OCI-LY7 (cell line): ENCODE results near the gene CLEC2B.

Source experiments
- EZH2phosphoT487 ChIP-seq: fragments of 200-600 bp; sonication (generic); IDR thresholded peaks from 2 replicates; pipeline ENCODE4 v1.6.1; 2018; ENCODE audit warnings: low read depth, borderline replicate concordance, mild to moderate bottlenecking, mixed run types, antibody characterized with exemption, low read length, moderate library complexity, mixed read lengths
- TF ChIP-seq, protein P1 (sequence below): fragments of 200-600 bp; sonication (generic); conservative IDR thresholded peaks from 2 replicates; pipeline ENCODE4 v1.5.1; 2014; ENCODE audit warnings: mild to moderate bottlenecking, antibody characterized with exemption, low read length, moderate library complexity, mixed read lengths

DNA sequence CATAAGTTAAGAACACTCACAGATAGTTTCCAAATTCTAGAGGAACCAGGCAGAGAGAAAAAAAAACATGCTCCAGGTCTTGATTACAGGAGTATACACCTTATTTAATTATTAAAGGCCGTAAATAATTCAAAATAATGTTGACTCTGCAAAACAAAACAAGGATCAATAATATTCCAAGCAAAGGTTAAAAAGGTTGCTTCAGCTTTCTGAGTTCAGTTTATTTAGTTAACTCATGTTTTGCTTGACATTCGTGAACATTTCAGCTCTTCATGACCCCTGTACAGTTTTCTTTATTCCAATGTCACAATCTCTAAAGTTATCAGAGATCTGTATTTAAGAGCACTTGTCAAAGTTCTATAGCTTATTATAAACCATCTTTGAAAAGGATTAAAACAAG lies 31.8 kb upstream of the CLEC2B start:
- TF ChIP-seq, protein P1, sequence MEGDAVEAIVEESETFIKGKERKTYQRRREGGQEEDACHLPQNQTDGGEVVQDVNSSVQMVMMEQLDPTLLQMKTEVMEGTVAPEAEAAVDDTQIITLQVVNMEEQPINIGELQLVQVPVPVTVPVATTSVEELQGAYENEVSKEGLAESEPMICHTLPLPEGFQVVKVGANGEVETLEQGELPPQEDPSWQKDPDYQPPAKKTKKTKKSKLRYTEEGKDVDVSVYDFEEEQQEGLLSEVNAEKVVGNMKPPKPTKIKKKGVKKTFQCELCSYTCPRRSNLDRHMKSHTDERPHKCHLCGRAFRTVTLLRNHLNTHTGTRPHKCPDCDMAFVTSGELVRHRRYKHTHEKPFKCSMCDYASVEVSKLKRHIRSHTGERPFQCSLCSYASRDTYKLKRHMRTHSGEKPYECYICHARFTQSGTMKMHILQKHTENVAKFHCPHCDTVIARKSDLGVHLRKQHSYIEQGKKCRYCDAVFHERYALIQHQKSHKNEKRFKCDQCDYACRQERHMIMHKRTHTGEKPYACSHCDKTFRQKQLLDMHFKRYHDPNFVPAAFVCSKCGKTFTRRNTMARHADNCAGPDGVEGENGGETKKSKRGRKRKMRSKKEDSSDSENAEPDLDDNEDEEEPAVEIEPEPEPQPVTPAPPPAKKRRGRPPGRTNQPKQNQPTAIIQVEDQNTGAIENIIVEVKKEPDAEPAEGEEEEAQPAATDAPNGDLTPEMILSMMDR = no peak
- TF ChIP-seq EZH2phosphoT487 = no peak
